GM11168 (cell line): ENCODE measurements around the gene DCLRE1B.

Experiments
- in situ Hi-C: fragments of 300-500 bp; cut with MboI; formaldehyde crosslinking; loops from one replicate; pipeline ENCODE4 v1.12.0; 2022; ENCODE audit warnings: low sequenced_read_pairs; ENCODE audit not compliant: unreplicated experiment

Gene DCLRE1B

DNA sequence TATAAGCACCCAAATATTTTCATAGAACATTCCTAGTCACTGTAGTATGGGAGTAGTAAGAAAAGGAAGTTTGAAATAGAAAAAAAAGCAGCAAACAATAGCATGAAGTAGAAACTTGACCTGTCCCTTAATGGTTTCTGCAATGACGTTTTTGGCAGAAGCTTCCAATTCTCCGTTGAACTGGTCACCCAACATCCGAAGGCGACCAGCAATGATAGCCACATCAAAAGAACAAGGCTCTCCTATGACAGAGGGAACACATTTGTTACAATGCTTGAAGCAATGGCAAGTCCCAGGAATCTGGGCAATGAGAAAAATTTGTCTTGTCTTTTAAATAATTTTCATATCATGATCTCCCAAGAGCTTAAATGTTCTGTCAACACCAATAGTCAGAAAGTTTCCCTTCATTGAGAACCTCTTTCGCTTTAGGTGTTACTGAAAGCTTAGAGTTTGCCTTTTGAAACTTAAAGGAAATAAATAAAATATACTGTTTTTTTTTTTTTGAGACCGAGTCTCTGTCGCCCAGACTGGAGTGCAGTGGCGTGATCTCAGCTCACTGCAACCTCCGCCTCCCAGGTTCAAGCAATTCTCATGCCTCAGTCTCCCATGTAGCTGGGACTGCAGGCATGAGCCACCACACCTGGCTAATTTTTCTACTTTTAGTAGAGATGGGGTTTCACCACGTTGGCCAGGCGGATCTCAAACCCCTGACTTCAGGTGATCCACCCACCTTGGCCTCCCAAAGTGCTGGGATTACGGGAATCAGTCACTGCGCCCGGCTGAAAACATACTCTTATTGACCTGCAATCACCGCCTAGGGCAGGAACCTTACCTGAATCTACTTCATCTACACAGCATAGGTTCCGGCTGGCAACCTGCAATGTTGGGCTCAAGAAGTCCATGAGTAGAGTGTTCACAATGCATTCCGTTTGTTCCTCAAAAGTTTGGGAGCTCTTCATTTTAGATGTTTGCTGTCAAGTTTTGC is 18.4 kb upstream of the DCLRE1B start:
- in situ Hi-C loops: no loop called here

DNA sequence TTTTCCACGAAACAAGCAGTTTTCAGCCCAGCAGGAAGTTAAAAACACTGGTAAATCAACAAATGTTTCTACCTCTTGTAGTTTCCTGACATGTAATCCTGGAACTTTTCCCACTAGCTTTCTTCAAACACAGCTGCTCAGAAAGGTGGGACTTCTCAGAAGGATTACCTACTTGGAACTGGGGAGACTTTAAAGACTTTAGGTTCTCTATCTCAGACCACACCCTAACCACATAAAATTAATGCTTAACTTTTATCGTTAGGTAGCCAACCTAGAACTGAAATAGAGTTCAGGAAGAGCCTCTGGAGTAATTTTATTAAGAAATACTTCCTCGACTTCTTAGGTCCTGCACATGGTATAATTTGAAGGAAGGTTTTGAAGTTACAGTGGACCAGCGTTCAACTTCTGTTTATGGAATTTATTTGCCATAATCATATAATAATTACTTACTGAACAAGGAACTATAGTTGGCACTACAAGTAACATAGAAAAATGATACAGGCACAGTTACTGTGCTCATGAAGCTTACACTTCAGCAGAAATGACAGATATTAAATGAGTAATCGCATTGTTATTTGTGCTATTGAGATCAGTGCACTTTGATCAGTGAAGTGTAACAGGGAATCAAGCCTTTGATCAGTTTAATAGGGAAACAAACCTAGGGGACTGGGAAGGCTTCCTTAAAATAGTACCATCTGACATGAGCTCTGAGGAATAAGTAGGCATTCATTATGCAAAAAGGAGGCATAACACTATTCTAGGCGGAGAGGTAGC is 17.5 kb upstream of the DCLRE1B start, which contains the start of gene BCL2L15:
TSS of gene BCL2L15 (minus strand) at position 180 of the 774 bp plus-strand sequence. CDS start 206 bp downstream, outside the sequence.
- in situ Hi-C loops: no loop called here

DNA sequence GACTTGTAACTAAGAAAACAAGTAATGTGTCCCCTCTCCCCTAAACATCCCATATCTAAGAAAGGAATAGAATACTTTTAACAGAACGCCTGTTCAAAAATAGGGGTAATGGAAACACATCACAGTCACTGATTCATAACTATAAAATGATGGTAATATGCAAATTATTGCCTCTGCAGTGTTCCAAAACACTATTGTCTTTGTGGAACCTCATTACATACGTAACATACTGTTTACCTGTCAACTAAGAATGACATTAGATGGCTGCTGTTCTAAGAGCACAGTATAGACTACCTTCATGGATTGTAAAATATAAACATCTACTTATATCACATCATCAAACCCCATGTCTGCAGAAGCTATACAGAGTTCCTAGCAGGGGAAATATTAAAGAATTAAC is 14.3 kb upstream of the DCLRE1B start:
- in situ Hi-C loops: loop anchor here (5.0 kb wide), 1 partner anchor 59 kb away; no protein-coding TSS in a partner anchor

DNA sequence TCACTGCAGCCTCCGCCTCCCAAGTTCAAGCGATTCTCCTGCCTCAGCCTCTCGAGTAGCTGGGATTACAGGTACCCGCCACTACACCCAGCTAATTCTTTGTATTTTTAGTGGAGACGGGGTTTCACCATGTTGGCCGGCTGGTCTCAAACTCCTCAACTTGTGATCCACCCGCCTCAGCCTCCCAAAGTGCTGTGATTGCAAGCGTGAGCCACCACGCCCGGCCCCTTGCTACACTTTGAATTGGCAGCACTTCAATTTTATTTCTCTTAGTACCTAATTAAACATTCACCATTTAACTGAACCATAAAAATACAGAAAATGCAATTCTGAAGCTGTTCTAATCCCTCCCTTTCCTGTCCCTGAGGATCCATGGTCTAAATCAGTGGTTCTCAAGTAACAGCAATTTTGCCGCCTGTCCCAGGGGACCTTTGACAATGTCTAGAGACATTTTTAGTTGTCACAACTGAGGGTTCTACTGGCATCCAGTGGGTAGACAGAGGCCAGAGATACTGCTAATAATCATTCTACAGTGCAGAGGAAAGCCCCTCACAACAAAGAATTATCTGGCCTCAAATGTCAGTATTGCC is 13.4 kb upstream of the DCLRE1B start:
- in situ Hi-C loops: loop anchor here (5.0 kb wide), 1 partner anchor 59 kb away; no protein-coding TSS in a partner anchor

DNA sequence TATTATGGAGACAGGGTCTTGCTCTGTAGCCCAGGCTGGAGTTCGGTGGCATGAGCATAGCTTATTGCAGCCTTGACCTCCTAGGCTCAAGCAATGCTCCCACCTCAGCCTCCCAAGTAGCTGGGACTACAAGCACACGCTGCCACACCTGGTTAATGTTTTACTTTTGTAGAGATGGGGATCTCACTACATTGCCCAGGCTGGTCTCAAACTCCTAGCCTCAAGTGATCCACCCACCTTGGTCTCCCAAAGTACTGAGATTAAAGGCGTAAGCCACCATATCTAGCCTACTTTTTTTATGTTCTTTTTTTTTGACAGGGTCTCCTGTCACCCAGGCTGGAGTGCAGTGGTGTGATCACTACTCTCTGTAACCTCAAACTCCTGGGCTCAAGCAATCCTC is 11.9 kb upstream of the DCLRE1B start:
- in situ Hi-C loops: loop anchor here (5.0 kb wide), 1 partner anchor 61 kb away; no protein-coding TSS in a partner anchor

DNA sequence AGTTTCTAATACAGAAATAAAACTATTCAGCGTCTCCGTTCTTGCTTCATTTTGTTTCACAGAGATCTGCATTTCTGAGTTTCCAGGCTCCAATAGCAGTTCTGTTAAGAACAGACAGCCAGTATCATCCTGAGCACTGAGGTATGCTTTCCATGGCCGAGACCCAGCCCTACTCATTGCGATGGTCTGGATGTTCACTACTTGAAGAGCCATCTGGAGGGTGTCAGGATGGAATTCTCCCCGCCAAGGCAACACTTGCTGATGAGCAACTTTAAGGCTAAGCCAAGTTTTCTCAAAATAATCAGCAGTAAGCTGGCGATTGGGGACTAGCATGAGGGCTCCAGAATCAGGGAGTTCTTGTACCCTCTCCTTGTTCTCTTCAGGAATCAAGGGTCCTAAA is 10.0 kb upstream of the DCLRE1B start:
- in situ Hi-C loops: no loop called here

DNA sequence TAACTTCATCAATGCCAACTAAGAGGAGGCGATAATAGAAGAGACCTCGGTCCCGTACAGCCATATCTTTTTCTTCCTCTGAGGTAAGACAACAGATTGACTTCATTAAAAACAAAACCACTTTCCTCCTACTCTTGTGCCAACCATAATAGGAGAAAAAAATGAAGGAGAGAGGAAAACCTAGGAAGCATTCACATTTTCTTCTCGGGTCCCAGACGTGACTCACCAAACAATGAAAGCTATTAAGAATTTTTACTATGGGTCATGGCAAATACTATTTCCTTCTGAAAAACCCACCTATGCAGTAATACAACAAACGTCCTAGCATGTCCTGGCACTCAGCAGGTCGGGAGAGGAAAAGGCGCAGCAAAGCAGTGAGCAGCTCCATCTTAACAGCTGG is 9.2 kb upstream of the DCLRE1B start:
- in situ Hi-C loops: no loop called here

DNA sequence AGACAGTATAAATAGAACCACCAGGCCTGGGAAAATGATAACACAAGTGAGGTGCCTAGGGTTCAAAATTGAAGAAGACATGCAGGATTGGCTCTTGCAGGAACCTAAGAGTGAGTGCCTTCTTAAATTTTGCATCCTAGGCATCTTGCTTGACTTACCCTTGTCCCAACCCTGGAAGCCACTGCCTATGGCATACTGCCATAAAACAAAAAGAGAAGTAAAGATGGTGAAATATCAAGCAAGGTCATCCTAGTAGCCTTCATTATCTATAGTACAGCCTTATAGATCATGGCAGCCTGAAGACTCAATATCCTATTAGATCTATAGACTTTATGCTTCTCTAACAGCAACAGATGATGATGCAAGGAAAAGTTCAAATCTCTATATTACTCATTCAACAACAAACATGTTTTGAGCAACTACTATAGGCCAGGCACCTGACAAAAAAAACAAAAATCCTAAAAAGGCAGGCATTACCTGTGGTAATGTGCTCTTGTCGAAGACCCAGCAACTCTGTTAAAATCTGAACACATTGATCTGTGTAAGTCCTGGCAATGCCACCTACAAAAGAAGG is 6.8 kb upstream of the DCLRE1B start:
- in situ Hi-C loops: no loop called here

DNA sequence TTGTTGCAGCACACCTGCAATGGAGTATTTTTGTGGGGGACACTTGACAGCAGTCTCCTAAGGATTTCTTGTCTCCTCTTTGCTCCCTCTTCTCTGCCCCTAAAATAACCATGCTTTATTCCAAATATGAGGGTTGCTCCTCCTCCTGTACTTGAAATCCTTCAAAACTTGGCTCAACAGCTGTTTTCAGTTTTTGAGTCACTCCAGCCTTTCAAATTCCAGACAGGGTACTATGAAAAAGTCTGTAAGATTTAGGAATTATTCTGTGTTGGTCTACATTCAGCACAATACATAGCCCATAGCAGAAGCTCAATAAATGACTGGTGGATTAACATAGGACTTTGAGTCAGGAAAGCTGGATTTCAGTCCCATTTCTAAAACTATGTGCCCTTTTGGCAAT is 6.0 kb upstream of the DCLRE1B start:
- in situ Hi-C loops: no loop called here

DNA sequence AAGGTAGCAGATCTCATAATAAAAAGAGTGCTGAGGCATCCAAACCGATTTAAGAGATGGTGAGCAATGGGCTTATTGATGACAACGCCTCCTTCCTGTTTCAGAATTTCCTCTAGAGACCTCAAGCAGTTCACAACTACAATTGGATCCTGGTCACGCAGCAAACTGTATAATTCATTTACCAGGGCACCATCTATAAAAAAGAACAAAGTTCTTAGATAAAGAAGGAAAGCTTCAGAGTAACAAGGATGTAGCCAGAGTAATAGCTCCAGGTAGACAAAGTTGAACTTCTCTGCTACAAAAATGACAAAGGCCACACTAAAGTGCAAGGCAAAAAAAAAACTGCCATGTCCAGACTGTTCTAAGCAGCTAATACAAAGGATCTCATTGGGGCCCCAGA is 3.9 kb upstream of the DCLRE1B start:
- in situ Hi-C loops: no loop called here

DNA sequence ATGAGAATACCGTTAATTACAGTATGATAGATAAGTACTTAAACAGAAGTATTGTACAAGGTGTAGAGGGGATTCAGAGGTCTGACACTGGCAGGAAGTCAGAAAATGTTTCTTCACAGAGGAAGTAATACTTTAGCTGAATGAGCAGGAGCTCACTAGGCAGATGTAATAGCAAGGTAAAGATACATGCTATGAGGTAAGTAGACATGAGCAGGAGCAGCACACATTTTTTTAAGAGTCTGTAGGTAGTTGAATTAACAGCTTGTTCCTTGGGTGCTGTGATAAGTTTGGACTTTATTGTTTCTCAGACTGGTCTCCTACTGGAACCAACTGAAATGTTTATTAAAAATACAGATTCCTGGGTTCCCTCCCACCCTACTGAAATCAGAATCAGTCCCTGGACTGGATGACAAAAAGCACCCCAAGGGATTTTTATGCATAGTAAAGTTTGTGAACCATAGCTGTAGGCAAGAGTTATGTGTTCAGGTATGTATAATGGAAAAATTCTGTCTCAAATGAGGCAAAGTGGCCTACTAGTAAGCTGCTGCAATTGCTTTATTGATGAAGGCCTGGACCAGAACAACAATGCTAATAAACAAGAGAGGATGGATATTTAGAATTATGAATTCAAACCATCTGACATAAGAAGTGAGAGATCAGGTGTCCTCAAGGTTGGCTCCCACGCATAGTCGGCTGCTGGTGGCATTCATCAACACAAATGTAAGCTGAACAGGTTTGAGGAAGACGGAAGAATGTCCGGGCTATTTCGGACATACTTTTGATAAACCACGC is 1.4 kb upstream of the DCLRE1B start:
- in situ Hi-C loops: no loop called here

DNA sequence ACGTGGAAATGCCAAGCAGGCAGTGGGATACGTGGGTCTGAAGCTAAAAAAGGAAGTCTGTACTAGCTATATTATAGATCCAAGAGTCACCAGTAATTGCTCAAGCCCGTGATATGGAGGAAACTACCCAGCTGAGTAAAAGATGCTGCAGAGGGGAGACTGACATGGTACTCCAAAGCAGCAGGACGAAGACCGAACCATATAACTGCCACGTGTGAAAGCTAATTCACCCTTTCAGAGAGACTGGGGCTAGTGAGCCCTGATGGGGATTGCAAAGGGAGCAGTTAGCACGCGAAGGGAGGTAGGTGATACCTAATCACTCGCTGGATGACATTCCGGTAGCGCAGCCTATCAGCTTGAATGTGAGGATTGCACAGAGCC is 843 bp upstream of the DCLRE1B start:
- in situ Hi-C loops: no loop called here

DNA sequence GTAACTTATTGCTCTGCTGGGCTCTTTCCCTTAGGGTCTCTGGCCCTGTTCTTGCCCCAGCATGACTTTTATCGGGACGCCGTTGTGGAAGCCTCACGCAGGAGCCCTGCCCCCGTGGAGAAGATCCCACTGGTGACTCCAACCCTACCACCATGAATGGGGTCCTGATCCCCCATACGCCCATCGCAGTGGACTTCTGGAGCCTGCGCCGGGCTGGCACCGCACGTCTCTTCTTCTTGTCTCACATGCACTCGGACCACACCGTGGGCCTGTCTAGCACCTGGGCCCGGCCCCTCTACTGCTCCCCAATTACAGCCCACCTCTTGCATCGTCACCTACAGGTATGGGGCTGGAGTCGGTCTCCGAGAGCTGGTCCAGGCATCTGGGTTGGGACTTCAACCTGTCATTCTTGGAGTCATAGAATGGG is 322 bp downstream of the DCLRE1B start:
- in situ Hi-C loops: no loop called here

DNA sequence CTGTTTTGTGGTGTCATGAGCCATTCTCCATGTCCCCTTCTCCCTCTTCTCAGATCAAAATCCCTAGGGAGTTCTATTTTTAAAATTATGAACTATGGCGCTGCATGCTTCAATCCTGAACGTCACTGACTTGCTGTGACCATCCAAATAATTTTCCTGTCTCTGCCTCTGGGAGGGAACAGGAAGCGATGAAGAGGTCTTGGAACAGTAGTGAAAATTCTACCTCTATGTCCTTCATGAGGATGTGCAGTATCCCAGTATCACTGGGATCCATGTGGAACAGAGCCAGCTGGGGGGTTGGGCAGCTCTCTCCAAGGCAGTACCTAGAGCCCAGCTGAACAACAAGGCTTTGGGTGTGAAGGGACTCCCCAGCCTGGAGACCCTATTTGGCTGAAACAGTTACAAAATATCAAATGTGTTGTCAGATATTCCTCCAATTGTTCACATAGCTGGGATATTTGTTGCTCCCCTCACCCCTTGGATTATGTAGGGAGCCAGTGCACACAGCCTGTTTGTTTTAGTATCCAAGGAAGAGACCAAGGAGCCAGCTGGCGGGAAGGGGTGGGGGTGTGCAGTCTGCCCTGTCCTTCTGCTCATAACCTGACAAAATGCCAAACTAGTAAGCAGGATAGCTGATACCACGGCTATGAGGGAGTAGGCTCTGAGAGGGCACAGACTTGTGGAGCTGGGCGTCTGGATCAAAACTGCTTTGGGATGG is 7.6 kb downstream of the DCLRE1B start:
- in situ Hi-C loops: no loop called here

DNA sequence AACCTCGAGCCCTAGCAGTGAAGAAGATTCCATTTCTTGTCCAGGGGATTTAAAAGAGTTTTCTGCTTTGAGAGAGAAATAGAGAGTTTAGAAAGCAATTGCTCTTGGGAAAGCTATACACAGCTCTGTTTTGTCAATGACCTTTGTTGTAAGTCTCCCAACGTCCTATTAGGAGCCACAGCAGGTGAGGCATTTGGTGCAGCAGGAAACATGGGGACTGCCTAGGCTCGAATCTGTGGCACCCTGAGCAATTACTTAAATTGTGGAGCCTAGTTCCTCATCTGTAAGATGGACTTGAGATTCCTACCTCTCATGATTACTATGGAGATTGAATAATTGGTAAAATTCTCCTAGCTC is 8.2 kb downstream of the DCLRE1B start:
- in situ Hi-C loops: no loop called here

DNA sequence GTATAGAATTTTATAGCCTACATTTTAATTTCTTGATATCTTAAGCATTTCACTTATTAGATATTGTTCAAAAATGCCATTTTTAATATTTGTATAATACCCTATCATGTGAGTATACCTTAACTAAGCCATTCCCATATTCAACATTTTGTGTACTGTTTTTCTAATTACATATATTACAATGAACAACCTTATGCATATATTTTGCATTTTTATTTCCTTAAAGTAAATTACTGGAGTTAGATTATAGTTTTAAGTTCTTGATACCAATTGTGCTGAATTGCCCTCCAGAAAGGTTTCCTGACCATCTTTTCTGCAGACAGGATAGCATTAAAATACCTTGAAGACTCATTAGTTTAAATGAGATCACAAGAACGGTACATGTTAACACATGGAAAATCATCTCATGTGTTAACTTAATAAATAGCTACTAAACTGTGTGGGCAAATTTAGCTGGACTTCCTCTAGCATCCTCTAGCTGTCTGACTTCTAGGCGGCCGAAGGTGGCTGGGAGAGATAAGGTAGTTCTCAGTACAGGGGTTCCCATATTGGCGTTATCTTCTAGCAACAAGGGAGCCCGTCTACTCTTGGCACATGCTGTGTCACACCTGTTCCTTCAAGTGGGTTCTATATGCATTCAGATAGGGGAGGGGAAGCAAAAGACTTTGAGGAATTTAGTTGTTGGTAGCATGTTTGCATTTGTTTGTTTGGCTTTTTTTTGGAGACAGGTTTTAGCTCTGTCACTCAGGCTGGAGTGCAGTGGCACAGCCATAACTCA is 8.9 kb downstream of the DCLRE1B start:
- in situ Hi-C loops: no loop called here

DNA sequence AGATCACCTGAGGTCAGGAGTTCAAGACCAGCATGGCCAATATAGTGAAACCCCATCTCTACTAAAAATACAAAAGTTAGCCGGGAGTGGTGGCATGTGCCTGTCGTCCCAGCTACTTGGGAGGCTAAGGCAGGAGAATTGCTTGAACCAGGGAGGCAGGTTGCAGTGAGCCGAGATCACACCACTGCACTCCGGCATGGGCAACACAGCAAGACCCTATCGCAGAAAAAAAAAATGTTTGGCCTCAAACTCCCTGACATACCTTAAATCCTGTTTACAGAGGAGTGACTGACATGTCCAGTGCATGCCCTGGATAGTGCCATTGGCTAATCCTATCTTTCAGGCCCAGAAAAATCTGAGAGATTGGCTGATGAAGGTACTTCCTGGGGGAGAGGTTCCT is 11.8 kb downstream of the DCLRE1B start:
- in situ Hi-C loops: no loop called here

DNA sequence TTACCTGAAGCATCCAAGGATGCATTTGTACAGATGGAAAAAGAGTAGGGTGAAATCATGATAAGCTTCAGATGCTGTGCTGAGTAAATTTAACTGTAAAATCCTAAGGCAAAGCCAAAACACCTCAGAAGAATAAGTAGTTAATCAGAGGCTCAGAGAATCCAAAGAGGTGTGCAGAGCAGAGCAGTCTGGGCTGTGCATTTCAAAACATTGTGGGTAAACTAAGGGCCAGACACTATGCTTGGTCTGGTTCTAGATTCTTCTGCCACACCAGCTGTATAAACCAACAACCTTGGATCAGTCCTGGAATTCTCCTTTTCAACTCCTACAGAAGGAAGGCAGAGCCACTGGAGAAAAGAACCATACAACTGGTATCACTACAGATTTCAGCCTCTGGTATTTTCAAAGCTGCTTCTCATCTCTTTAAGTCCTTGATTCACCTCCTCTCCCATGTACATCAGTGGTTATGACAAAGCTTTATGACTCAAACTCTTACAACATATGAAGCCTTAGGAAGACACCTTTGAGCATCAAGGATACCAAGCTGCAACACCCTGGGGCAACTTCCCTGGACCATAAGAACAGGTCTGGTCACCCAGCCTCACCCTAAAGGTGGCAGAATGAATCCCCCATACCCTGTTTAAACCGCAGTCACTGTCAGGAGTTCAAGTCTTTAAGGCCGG is 12.4 kb downstream of the DCLRE1B start:
- in situ Hi-C loops: no loop called here
